ENCODE results near the gene DNAJC25.

Gene DNAJC25

DNA sequence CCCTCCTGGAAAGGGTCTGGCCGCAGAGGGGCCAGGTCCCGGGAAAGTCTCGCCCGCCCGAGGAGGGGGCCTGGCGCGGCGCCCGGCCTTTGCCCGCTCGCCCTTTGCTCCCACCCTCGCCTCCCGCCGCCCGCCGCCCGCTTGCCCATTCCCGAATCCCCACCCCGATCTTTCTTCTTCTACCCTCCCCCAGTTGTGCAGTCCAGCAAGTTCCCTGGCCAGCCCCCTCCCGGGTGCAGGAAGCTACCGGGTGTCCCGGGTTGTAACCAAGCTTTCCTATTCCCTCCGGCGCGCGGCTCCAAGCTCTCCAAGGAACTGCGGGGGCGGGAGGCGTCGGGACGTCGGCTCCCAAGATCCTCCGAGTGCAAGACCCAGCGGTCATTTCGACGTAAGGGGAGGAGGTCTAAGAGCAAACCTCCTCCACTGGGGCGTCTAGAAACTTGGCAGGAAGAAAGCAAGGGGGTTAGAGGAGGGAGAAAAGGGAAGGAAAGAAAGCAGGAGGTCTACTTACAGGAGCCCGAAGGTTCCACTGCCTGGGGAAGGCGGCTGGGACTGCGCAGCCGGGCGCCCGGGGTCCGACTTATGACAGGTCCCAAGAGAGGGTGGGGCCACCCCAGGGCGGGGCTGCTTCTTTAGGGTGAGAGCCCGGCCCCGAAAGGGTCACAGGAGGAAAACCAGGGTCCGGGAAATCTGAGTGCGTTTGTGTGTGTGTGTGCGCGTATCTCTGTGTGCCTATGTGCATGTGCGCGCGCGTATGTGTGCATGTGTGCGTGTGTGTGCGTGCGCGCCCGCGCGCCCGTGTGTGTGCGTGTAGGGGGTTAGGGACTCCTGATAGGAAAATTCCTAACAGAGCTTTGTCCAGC, 31.8 kb upstream of the DNAJC25 start, which contains the start of gene PTGR1:
TSS of gene PTGR1 (minus strand) at position 556 of the 863 bp plus-strand sequence. CDS start 2,225 bp downstream, outside the sequence.
- DNase-seq (ENCODE audit: extremely low read depth, low read depth) = peak; percentile 65
- TF ChIP-seq, protein P1, sequence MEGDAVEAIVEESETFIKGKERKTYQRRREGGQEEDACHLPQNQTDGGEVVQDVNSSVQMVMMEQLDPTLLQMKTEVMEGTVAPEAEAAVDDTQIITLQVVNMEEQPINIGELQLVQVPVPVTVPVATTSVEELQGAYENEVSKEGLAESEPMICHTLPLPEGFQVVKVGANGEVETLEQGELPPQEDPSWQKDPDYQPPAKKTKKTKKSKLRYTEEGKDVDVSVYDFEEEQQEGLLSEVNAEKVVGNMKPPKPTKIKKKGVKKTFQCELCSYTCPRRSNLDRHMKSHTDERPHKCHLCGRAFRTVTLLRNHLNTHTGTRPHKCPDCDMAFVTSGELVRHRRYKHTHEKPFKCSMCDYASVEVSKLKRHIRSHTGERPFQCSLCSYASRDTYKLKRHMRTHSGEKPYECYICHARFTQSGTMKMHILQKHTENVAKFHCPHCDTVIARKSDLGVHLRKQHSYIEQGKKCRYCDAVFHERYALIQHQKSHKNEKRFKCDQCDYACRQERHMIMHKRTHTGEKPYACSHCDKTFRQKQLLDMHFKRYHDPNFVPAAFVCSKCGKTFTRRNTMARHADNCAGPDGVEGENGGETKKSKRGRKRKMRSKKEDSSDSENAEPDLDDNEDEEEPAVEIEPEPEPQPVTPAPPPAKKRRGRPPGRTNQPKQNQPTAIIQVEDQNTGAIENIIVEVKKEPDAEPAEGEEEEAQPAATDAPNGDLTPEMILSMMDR (IDR thresholded peaks at IDR 0.05; ENCODE audit: low read depth, low read length) = no peak

DNA sequence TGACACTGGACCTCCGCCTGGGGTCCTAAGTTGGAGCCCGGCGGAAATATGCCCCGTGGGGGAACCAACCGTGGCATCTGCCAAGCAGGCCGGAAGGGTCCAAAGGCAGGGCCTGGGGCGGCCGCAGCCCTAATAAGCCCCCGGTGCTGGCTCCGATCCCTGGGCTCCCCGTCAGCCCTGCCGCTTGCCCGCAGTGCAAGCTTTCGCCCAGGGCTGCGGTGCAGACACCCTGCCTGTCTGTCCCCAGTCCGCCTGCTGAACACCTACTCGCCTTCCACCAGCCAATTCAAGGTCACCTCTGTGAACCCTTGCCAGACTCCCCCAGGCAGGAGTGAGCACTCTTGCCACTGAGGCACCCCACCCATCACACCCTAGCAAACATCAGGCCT, 31.2 kb upstream of the DNAJC25 start:
- DNase-seq (ENCODE audit: extremely low read depth, low read depth) = no peak
- TF ChIP-seq, protein P1 (IDR thresholded peaks at IDR 0.05; ENCODE audit: low read depth, low read length) = no peak

DNA sequence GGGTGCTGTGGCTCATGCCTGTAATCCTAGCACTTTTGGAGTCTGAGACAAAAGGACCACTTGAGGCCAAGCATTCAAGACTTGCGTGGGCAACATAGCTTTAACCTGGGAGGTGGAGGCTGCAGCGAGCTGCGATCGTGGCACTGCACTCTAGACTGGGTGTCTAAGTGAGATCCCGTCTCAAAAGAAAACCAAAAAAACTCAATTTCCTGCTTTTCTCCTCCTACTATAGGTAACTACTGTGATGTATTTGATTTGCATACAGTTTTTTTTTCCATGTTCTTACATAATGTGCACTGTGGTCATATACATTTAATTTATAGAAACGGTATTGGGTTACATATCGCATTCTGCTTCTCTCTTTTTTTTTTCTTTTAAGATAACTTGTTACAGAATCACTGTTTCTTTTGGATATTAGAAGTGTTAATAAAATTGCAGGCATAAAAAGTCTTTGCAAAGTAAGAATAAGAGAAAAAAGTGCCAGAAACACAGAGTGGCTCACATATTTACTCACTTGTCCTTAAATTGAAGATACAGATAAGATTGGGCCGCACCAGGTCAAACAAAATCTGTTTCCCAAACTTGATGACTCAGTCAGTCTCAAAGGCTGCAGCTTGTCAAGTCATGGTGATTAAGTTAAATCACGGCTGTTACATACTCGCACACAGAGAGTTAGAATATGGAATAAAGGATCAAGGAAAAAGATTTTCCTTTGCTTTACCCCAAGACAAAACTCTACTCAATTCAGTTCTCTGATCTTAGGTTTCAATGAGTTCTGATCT, 29.7 kb upstream of the DNAJC25 start:
- DNase-seq (ENCODE audit: extremely low read depth, low read depth) = no peak
- TF ChIP-seq, protein P1 (IDR thresholded peaks at IDR 0.05; ENCODE audit: low read depth, low read length) = no peak

DNA sequence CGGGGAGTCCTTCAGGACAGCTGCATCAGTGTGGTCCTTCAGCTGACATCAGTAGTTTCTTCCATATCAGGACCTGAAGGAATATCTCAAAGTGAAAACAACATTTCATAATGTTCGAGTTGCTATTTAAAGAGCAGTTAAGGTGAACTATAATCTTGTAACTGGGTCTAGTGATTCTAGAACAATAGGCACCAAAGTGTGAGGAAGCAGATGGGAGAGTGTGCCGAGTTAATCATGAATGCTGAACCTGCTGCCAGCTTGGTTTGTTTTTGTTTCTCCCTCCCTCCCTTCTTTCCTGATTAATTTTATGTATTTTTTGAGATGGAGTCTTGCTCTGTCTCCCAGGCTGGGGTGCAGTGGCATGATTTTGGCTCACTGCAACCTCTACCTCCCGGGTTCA, 28.1 kb upstream of the DNAJC25 start:
- no peak for DNase-seq (ENCODE audit: extremely low read depth, low read depth)
- TF ChIP-seq, protein P1 (IDR thresholded peaks at IDR 0.05; ENCODE audit: low read depth, low read length) = no peak

DNA sequence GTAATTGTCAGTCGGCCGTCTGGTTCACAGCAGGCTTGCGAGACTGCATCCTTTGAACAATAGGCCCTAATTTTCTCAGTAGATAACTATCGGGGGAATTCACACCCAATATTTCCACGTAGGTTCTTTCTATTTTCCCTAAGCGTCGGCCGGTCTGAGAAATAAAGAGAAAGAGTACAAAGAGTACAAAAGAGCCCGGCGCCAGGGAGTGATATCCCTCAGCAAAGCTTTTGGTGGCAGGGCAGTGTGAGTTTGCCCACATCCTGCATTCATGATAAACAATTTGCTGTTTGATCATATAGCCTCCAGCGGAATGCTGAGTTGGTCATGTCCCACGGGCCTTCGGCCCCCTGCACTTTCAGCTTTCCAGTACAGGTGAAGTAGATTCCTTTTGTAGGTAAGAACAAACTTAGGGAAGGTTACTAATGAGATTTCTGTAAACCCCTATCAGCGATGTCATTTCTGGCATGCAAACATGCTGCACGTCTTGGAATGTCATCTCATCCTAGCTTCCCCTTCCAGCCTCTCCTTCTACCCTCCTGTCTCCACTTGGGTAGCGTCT, 27.0 kb upstream of the DNAJC25 start:
- TF ChIP-seq, protein P1 (IDR thresholded peaks at IDR 0.05; ENCODE audit: low read depth, low read length) = no peak
- DNase-seq (ENCODE audit: extremely low read depth, low read depth) = no peak

DNA sequence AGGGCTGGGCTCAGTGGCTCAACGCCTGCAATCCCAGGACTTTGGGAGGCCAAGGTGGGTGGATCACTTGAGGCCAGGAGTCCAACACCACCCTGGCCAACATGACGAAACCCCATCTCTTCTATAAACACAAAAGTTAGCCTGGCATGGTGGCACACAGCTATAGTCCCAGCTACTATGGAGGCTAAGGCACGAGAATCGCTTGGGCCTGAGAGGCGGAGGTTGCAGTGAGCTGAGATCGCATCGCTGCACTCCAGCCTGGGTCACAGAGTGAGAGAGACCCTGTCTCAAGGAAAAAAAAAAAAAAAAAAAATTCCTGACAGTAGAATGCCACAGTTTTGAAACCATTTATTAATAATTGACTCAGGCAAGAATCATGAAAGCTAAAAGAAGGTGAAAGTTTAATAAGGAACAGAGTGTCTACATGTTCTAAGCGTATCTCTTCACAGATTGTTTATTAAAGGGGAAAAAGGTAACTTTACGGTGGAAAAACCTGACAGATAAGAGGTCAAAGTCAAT, 26.0 kb upstream of the DNAJC25 start:
- TF ChIP-seq, protein P1 (IDR thresholded peaks at IDR 0.05; ENCODE audit: low read depth, low read length) = no peak

More for the DNA sequence above, 26.0 kb upstream of the DNAJC25 start:
- DNase-seq (ENCODE audit: extremely low read depth, low read depth) = no peak
